Measurements from ENCODE around the gene FKBP1A. TPM values are rescaled to one million over a fixed set of nuclear protein-coding genes. Genes with fewer than 3 reads are reported as not detected.

The FKBP1A gene
- total RNA-seq, 1 donor from 2014 or later, result 187 TPM

DNA sequence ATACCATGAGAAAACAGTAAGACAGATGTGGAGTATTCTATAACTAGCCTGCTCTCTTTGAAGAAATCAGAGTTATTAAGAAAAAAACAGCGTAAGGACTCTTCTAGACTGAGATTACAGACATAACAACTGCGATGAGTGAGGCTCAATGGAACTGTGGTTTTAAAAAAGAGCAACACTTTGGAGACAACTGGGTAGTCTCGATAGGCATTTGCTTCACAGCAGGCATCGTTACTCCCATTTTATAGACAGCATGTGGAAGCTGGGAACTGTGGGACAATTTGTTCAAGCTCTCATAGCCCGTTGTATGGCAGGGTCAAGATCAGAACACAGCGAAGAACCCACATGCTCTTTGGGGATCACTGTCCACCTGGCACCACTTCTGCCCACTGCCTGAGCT is 4.6 kb downstream of the FKBP1A start:
- H3K36me3 Mint-ChIP-seq (ENCODE audit: unreplicated experiment), result peaks cover 2% of the 10 kb centered on the region
- TF ChIP-seq, protein P1, sequence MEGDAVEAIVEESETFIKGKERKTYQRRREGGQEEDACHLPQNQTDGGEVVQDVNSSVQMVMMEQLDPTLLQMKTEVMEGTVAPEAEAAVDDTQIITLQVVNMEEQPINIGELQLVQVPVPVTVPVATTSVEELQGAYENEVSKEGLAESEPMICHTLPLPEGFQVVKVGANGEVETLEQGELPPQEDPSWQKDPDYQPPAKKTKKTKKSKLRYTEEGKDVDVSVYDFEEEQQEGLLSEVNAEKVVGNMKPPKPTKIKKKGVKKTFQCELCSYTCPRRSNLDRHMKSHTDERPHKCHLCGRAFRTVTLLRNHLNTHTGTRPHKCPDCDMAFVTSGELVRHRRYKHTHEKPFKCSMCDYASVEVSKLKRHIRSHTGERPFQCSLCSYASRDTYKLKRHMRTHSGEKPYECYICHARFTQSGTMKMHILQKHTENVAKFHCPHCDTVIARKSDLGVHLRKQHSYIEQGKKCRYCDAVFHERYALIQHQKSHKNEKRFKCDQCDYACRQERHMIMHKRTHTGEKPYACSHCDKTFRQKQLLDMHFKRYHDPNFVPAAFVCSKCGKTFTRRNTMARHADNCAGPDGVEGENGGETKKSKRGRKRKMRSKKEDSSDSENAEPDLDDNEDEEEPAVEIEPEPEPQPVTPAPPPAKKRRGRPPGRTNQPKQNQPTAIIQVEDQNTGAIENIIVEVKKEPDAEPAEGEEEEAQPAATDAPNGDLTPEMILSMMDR (IDR thresholded peaks at IDR 0.05), result no peak
- H3K27me3 Mint-ChIP-seq (ENCODE audit: unreplicated experiment), result no peaks in the 10 kb centered on the region
- H3K4me1 Mint-ChIP-seq (ENCODE audit: unreplicated experiment), result peaks cover 46% of the 10 kb centered on the region
- DNase-seq (ENCODE audit: extremely low spot score, unreplicated experiment), result no peak
- no peak overlapping the region for H3K27ac Mint-ChIP-seq (ENCODE audit: unreplicated experiment)
- no peak overlapping the region for H3K4me3 Mint-ChIP-seq (ENCODE audit: unreplicated experiment)
- no peaks in the 10 kb centered on the region for H3K9me3 Mint-ChIP-seq (ENCODE audit: unreplicated experiment)

DNA sequence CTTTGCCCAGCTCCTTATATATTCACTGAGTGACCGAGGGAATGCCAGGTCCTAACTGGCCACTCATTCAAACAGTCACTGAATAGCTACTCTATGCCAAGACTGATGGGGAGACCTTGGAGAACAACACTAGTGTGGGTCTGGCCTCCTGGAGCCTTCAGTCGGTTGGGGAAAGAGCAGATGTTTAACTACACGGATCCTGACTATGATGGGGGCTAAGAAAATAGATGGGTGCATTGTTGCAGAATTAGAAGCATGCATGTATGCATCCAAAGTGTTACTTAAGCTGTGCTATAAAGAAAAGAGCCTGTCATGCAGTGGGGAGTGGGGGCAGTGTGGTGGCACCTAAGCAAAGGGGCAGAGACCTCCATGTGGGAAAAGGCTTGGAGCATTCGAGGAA is 6.5 kb downstream of the FKBP1A start:
- peaks cover 45% of the 10 kb centered on the region for H3K4me1 Mint-ChIP-seq (ENCODE audit: unreplicated experiment)
- no peak for DNase-seq (ENCODE audit: extremely low spot score, unreplicated experiment)
- TF ChIP-seq, protein P1 (IDR thresholded peaks at IDR 0.05), result no peak
- H3K4me3 Mint-ChIP-seq (ENCODE audit: unreplicated experiment), result no peak overlapping the region
- no peak overlapping the region for H3K27ac Mint-ChIP-seq (ENCODE audit: unreplicated experiment)
- peaks cover 2% of the 10 kb centered on the region for H3K36me3 Mint-ChIP-seq (ENCODE audit: unreplicated experiment)
- H3K9me3 Mint-ChIP-seq (ENCODE audit: unreplicated experiment), result no peaks in the 10 kb centered on the region
- H3K27me3 Mint-ChIP-seq (ENCODE audit: unreplicated experiment), result no peaks in the 10 kb centered on the region

DNA sequence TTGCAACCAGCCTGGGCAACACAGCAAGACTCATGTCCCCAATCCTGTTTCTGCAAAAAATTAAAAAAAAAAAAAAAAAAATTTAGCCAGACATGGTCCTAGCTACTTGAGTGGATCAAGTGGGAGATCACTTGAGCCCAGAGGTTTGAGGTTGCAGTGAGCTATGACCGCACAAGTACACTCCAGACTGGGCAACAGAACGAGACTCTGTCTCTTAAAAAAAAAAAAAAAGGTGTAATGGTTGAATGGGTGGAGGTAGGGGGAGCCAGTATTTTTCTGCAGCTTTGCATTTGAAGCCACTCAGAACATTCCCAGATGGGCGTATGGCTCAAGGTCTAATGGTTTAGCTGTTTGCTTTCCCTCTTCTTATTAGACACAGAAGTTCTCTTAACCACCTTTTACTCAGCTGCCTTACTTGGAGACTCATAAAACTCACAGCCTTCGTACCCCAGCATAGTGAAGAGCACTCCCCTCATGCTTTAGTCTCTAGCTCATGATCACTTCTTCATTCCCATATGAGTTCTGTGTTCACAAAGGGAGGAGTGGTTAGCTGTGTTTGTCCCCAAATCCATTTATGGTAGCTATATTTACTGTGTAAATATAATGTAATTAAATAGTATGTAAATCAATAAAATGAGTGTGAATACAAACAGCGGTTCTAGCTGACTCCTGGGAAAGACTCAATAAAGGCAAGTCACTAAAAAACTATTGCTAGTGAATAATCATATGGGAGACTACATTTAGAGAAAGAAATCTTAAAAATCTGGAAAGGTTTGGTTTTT is 9.0 kb downstream of the FKBP1A start:
- peaks cover 22% of the 10 kb centered on the region for H3K4me1 Mint-ChIP-seq (ENCODE audit: unreplicated experiment)

DNA sequence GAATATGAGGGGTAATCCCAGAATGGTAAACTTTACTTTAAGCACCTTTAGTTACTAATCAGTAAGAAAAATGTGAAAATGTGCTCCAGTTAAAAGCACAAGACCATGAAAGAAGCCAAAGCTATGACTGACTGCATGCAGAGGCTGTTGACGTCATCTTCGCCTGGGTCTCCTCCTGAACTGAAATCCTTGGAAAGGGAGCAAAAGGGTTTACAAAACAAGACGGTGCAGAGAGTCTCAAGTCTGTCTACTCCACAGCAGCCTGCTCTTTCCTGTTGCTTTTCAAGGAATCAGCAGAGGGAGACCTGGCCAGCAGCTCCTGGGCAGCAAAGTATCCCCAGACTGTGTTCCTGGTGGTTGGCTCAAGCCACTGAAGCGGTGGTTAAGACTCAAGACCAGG is 10.2 kb downstream of the FKBP1A start:
- H3K4me3 Mint-ChIP-seq (ENCODE audit: unreplicated experiment), result no peak overlapping the region
- DNase-seq (ENCODE audit: extremely low spot score, unreplicated experiment), result no peak
- no peak overlapping the region for H3K27ac Mint-ChIP-seq (ENCODE audit: unreplicated experiment)
- peaks cover 2% of the 10 kb centered on the region for H3K36me3 Mint-ChIP-seq (ENCODE audit: unreplicated experiment)
- TF ChIP-seq, protein P1 (IDR thresholded peaks at IDR 0.05), result no peak
- H3K4me1 Mint-ChIP-seq (ENCODE audit: unreplicated experiment), result peaks cover 17% of the 10 kb centered on the region
- H3K27me3 Mint-ChIP-seq (ENCODE audit: unreplicated experiment), result no peaks in the 10 kb centered on the region
- H3K9me3 Mint-ChIP-seq (ENCODE audit: unreplicated experiment), result no peaks in the 10 kb centered on the region

More for the DNA sequence above, 9.0 kb downstream of the FKBP1A start:
- Mint-ChIP-seq H3K36me3 (ENCODE audit: unreplicated experiment) (peaks cover 2% of the 10 kb centered on the region), H3K4me3 (ENCODE audit: unreplicated experiment) (no peak overlapping the region), H3K27ac (ENCODE audit: unreplicated experiment) (no peak overlapping the region), H3K27me3 (ENCODE audit: unreplicated experiment) (no peaks in the 10 kb centered on the region), H3K9me3 (ENCODE audit: unreplicated experiment) (no peaks in the 10 kb centered on the region)
- DNase-seq (ENCODE audit: extremely low spot score, unreplicated experiment), result no peak
- TF ChIP-seq, protein P1 (IDR thresholded peaks at IDR 0.05), result no peak

DNA sequence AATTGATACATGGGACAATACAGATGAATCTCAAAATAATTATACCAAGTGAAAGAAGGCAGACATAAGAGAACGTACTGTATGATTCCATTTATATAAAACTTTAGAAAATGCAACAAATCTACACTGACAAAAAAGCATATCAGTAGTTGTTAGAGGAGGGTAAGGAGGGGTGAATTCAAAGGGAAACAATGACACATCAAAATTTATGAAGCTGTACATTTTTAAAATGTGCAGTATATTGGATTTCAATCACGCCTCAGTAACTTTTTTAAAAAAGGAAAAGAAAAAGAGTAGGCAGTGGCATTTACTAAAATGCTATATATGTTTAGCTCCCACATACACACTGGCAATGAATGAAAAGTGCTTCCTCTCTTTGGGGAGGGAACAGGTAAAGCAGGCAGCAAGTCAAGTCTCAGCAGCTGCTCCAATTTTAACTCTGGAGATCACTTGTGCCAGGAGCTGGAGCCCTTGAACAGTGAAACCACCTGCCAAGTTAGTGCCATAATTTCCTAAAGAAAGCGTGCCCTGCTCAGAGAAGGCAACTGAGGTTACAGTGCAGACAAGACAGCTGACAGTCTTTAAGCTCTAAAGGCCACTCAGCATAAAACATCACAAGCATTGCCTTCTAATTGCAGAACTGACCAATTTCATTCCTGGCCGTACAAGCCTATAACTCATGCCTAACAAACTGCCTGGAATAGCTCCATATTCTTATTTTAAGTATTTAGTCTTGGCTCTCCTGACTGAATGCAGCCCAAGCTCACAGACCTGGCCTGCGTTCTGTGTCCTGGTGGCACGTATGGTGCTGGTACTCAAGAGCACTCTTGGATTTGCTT is 10.9 kb downstream of the FKBP1A start:
- DNase-seq (ENCODE audit: extremely low spot score, unreplicated experiment), result no peak
- Mint-ChIP-seq H3K36me3 (ENCODE audit: unreplicated experiment) (peaks cover 4% of the 10 kb centered on the region), H3K27me3 (ENCODE audit: unreplicated experiment) (no peaks in the 10 kb centered on the region)

More for the DNA sequence above, 10.9 kb downstream of the FKBP1A start:
- Mint-ChIP-seq H3K9me3 (ENCODE audit: unreplicated experiment) (no peaks in the 10 kb centered on the region), H3K4me1 (ENCODE audit: unreplicated experiment) (peaks cover 21% of the 10 kb centered on the region), H3K4me3 (ENCODE audit: unreplicated experiment) (no peak overlapping the region), H3K27ac (ENCODE audit: unreplicated experiment) (peak overlapping the region; percentile 28)
- TF ChIP-seq, protein P1 (IDR thresholded peaks at IDR 0.05), result no peak
